BLaER1 (cell line): ENCODE data around the gene LIN37.

Experiments used
- H3K27ac ChIP-seq: shearing (Covaris generic); formaldehyde crosslinking; 2 replicates; pipeline ENCODE4 v1.8.1; 2022
- H3K27me3 ChIP-seq: shearing (Covaris generic); formaldehyde crosslinking; 2 replicates; pipeline ENCODE4 v1.8.1; 2022
- H3K36me3 ChIP-seq: shearing (Covaris generic); formaldehyde crosslinking; 2 replicates; pipeline ENCODE4 v1.8.1; 2022
- H3K4me1 ChIP-seq: shearing (Covaris generic); formaldehyde crosslinking; 2 replicates; pipeline ENCODE4 v1.8.1; 2022
- H3K4me2 ChIP-seq: shearing (Covaris generic); formaldehyde crosslinking; 2 replicates; pipeline ENCODE4 v1.8.1; 2022
- H3K4me3 ChIP-seq: shearing (Covaris generic); formaldehyde crosslinking; 2 replicates; pipeline ENCODE4 v1.8.1; 2022
- H3K9ac ChIP-seq: shearing (Covaris generic); formaldehyde crosslinking; 2 replicates; pipeline ENCODE4 v1.8.1; 2022
- H3K9me3 ChIP-seq: shearing (Covaris generic); formaldehyde crosslinking; 2 replicates; pipeline ENCODE4 v1.8.1; 2022
- H4K20me1 ChIP-seq: shearing (Covaris generic); formaldehyde crosslinking; 2 replicates; pipeline ENCODE4 v1.8.1; 2022
- Cebpa-rat ChIP-seq: shearing (Covaris generic); IDR thresholded peaks from 2 replicates; pipeline ENCODE4 v1.8.1; 2022

The LIN37 gene

GRCh38 chr19:35733180-35734125 is 14.9 kb upstream of the LIN37 start:
- Histone ChIP-seq H3K27me3 (no peaks in the 10 kb centered on the region), H3K9ac (0 out of 2 replicates have a peak overlapping the region, but pooled peaks have one; percentile 29), H3K9me3 (no peaks in the 10 kb centered on the region), H3K4me2 (no peak overlapping the region), H3K4me1 (peaks cover 25% of the 10 kb centered on the region), H3K27ac (no peak overlapping the region), H4K20me1 (peaks cover 89% of the 10 kb centered on the region), H3K4me3 (no peak overlapping the region), H3K36me3 (peaks cover 98% of the 10 kb centered on the region)
- no peak for TF ChIP-seq Cebpa-rat

DNA sequence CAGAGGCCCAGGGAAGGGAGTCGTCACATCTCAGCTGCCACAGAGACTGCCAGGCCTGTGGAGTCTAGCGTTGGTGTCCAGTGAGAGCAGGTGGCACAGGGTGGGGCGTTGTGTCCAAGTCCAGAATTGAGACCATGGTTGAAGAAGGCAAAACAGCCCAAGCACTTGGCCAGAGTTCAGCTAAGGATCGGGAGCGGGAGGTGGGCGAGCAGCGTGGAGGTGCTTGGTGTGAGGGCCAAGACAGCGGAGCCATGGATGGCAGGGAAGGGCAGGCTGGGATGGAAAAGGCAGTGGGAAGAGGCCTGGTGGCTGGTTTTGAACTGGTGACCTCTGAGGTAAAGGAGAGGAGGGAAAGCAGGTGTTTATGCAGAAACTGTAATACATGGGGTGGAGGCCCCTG is 14.1 kb upstream of the LIN37 start:
- H3K4me1 ChIP-seq, result peaks cover 26% of the 10 kb centered on the region
- peaks cover 98% of the 10 kb centered on the region for H3K36me3 ChIP-seq
- H3K27me3 ChIP-seq, result no peaks in the 10 kb centered on the region
- peaks cover 89% of the 10 kb centered on the region for H4K20me1 ChIP-seq
- no peaks in the 10 kb centered on the region for H3K9me3 ChIP-seq
- 0 out of 2 replicates have a peak overlapping the region, but pooled peaks have one; percentile 29 for H3K9ac ChIP-seq
- no peak for TF ChIP-seq Cebpa-rat
- no peak overlapping the region for H3K27ac ChIP-seq
- H3K4me3 ChIP-seq, result no peak overlapping the region
- no peak overlapping the region for H3K4me2 ChIP-seq

GRCh38 chr19:35734889-35735288 is 13.5 kb upstream of the LIN37 start:
- TF ChIP-seq Cebpa-rat, result no peak
- no peak overlapping the region for H3K4me3 ChIP-seq
- no peaks in the 10 kb centered on the region for H3K9me3 ChIP-seq
- H4K20me1 ChIP-seq, result peaks cover 89% of the 10 kb centered on the region
- peaks cover 94% of the 10 kb centered on the region for H3K36me3 ChIP-seq
- peaks cover 33% of the 10 kb centered on the region for H3K4me1 ChIP-seq
- H3K4me2 ChIP-seq, result no peak overlapping the region
- no peak overlapping the region for H3K9ac ChIP-seq
- H3K27me3 ChIP-seq, result no peaks in the 10 kb centered on the region
- H3K27ac ChIP-seq, result no peak overlapping the region

GRCh38 chr19:35736913-35737886 is 11.2 kb upstream of the LIN37 start:
- Histone ChIP-seq H4K20me1 (peaks cover 71% of the 10 kb centered on the region), H3K27ac (0 out of 2 replicates have a peak overlapping the region, but pooled peaks have one; percentile 1), H3K27me3 (no peaks in the 10 kb centered on the region), H3K4me3 (no peak overlapping the region), H3K9me3 (no peaks in the 10 kb centered on the region), H3K4me1 (peaks cover 45% of the 10 kb centered on the region), H3K36me3 (peaks cover 71% of the 10 kb centered on the region), H3K9ac (peak overlapping the region; percentile 45), H3K4me2 (peak overlapping the region; percentile 48)
- no peak for TF ChIP-seq Cebpa-rat

GRCh38 chr19:35738021-35738886 is 10.1 kb upstream of the LIN37 start:
- no peak overlapping the region for H3K27ac ChIP-seq
- peaks cover 64% of the 10 kb centered on the region for H4K20me1 ChIP-seq
- no peak for TF ChIP-seq Cebpa-rat
- H3K4me3 ChIP-seq, result no peak overlapping the region
- H3K36me3 ChIP-seq, result peaks cover 62% of the 10 kb centered on the region
- no peaks in the 10 kb centered on the region for H3K27me3 ChIP-seq
- H3K9ac ChIP-seq, result no peak overlapping the region
- no peak overlapping the region for H3K4me2 ChIP-seq
- H3K4me1 ChIP-seq, result peaks cover 55% of the 10 kb centered on the region
- no peaks in the 10 kb centered on the region for H3K9me3 ChIP-seq

DNA sequence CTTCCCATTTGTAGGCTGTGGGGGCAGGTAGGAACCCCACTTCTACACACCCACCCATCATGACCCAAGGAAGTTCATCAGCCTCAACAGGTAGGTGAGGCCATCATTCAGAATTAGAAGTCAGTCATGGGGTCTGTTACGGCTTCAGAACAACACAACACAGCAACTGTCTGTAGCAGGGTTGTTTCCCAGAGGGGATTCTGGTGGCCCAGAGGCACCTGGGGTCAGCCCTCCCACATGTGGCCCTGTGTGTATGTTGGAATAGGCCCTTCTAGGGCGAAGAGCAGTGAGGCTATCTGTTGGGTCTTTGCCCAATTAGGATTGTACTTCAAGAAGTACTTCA is 9.5 kb upstream of the LIN37 start:
- no peaks in the 10 kb centered on the region for H3K9me3 ChIP-seq
- H3K9ac ChIP-seq, result no peak overlapping the region
- H4K20me1 ChIP-seq, result peaks cover 60% of the 10 kb centered on the region
- no peaks in the 10 kb centered on the region for H3K27me3 ChIP-seq
- H3K36me3 ChIP-seq, result peaks cover 56% of the 10 kb centered on the region
- H3K27ac ChIP-seq, result no peak overlapping the region
- no peak overlapping the region for H3K4me3 ChIP-seq
- H3K4me2 ChIP-seq, result no peak overlapping the region
- no peak for TF ChIP-seq Cebpa-rat
- peaks cover 61% of the 10 kb centered on the region for H3K4me1 ChIP-seq

DNA sequence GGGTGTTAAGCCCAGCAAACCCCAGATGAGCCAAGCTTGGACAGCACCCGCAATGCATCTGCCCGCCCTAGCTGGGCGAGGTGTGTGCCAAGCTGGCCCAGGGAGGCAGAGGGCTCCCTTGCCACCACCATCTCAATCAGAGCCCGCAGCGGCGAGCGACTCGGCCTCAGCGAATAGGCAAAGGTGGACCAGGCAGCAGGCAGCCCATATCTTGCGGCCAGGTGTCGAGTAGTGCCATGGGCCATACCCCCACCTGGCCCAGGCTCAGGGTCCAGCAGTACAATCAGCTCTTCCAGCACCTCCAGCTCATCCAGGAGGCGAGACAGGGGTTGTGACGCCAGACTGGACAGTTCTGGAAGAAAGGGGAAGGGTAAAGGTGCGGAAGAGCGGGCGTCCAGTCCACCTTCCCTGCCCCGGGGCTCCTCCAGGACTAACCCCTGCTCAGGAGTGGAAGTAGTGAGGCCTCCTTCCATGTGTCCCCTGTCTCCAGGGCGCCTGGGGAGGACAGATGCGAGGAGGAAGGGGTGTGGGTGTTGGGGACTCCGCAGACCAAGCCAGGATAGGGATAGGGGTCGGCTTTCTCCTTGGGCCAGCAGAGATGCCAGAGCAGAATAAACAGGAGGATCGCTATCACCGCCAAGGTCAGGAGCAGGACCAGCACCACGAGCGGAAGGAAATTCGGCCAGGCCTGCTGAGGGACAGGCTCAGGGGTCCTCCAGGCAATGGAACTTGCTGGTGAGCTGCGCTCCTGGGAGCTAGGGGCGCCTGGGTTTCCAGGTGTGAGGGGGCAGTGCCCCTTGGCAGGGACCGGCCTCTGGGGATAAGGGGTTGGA is 8.9 kb upstream of the LIN37 start:
- Histone ChIP-seq H3K9me3 (no peaks in the 10 kb centered on the region), H4K20me1 (peaks cover 54% of the 10 kb centered on the region), H3K4me3 (peak overlapping the region; percentile 71), H3K9ac (peak overlapping the region; percentile 75), H3K27me3 (no peaks in the 10 kb centered on the region), H3K4me2 (peak overlapping the region; percentile 98), H3K4me1 (peaks cover 67% of the 10 kb centered on the region), H3K36me3 (peaks cover 50% of the 10 kb centered on the region), H3K27ac (no peak overlapping the region)
- TF ChIP-seq Cebpa-rat, result no peak

DNA sequence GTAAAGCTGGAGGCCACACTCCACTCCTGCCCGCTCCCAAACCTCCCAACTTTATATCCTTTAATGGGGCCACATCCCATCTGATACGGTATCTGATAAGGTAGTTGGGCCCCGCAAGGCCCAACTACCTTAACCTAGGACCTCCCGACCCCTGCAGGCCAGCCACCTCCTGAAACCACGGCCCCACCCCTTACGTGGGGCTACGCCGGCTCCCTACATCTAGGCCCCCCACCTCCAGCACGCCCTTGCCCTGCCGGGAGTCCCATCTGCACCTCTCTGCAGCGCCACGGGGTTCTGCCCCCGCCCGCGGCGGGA is 8.3 kb upstream of the LIN37 start:
- peaks cover 70% of the 10 kb centered on the region for H3K4me1 ChIP-seq
- peak overlapping the region; percentile 71 for H3K4me3 ChIP-seq
- H3K4me2 ChIP-seq, result peak overlapping the region; percentile 98
- no peaks in the 10 kb centered on the region for H3K9me3 ChIP-seq
- H3K27me3 ChIP-seq, result no peaks in the 10 kb centered on the region
- no peak for TF ChIP-seq Cebpa-rat
- peak overlapping the region; percentile 39; the same call in 1 of the 2 replicates for H3K27ac ChIP-seq
- H4K20me1 ChIP-seq, result peaks cover 48% of the 10 kb centered on the region
- H3K36me3 ChIP-seq, result peaks cover 44% of the 10 kb centered on the region
- H3K9ac ChIP-seq, result peak overlapping the region; percentile 75
